ENCODE results near the gene ANKLE2. TPM values are rescaled to one million over a fixed set of nuclear protein-coding genes. Genes with fewer than 3 reads are reported as not detected.
A peak's percentile ranks its signal among the peaks of the same experiment; 100 is the strongest.

The ANKLE2 gene
- total RNA-seq, 1 experiment from 2014 or later = 80.3 TPM

- Histone ChIP-seq H2BK5ac (ENCODE audit: insufficient read length, low read length) (no peak overlapping the region), H2AK5ac (ENCODE audit: insufficient read length, low read length) (no peak overlapping the region), H3K9ac (ENCODE audit: extremely low read depth, insufficient read length, low read length) (no peak overlapping the region), H3K4me1 (ENCODE audit: insufficient read depth, low read length) (no peaks in the 10 kb centered on the region), H3K23me2 (ENCODE audit: insufficient read length, low read depth, low read length, poor library complexity, severe bottlenecking) (no peaks in the 10 kb centered on the region), H4K20me1 (ENCODE audit: control insufficient read depth, insufficient read depth, insufficient read length) (no peaks in the 10 kb centered on the region), H3T11ph (ENCODE audit: low read length) (no peak overlapping the region), H2BK20ac (ENCODE audit: low read depth, low read length, poor library complexity, severe bottlenecking) (no peak overlapping the region), H2BK12ac (ENCODE audit: insufficient read length, low read depth, low read length) (no peak overlapping the region), H3K14ac (ENCODE audit: insufficient read depth, low read length) (no peak overlapping the region), H2BK15ac (ENCODE audit: low read depth, low read length) (no peak overlapping the region), H3K56ac (ENCODE audit: insufficient read length, low read depth, low read length) (no peak overlapping the region), H3K23ac (ENCODE audit: insufficient read length, low read depth, low read length) (no peak overlapping the region), H3K27ac (ENCODE audit: insufficient read length, low read depth, low read length) (no peak overlapping the region), H4K8ac (replicated peaks; ENCODE audit: insufficient read length, low read depth, low read length) (no peak overlapping the region), H2BK120ac (ENCODE audit: low read depth, low read length, poor library complexity, severe bottlenecking) (no peak overlapping the region), H3K79me1 (ENCODE audit: insufficient read depth, low read depth, low read length, poor library complexity, severe bottlenecking) (no peaks in the 10 kb centered on the region), H3K18ac (ENCODE audit: insufficient read length, low read depth, low read length) (no peak overlapping the region), H3K9me3 (ENCODE audit: control insufficient read depth, low read depth, low read length) (no peaks in the 10 kb centered on the region), H3K79me2 (ENCODE audit: insufficient read depth, low read length) (no peaks in the 10 kb centered on the region), H3K4me2 (ENCODE audit: insufficient read depth, insufficient read length, low read length) (no peak overlapping the region), H4K91ac (ENCODE audit: insufficient read length, low read depth, low read length) (no peak overlapping the region), H3K4ac (ENCODE audit: low read depth, low read length) (no peak overlapping the region), H3K27me3 (ENCODE audit: insufficient read depth, low read length) (no peaks in the 10 kb centered on the region), H2AFZ (ENCODE audit: low read length) (no peak overlapping the region), H4K5ac (ENCODE audit: insufficient read length, low read depth, low read length) (no peak overlapping the region)
- no peak for DNase-seq
- TF ChIP-seq CTCF (conservative IDR thresholded peaks at IDR 0.05) = no peak
- Mint-ChIP-seq H3K27me3 (ENCODE audit: low read depth) (no peaks in the 10 kb centered on the region; the same call in 1 of the 2 replicates), H3K4me1 (no peaks in the 10 kb centered on the region), H3K36me3 (ENCODE audit: insufficient read depth in 1 of 3, low read depth in 3 of 3) (peaks cover 36 to 85% (median 68%) of the 10 kb centered on the region in 3 experiments; a peak in 6 of 7 replicates), H3K9me3 (no peaks in the 10 kb centered on the region), H3K4me3 (peak overlapping the region in 1 of 2 experiments; percentile 38; a peak in 1 of 5 replicates), H3K27ac (peak overlapping the region; percentile 44 to 79 (median 60); a peak in 4 of 7 replicates)
- WGBS (ENCODE audit: extremely low coverage, insufficient read length, low lambda C conversion rate) = no CpG with 5 or more reads among the region's 31 CpGs
These were observed 42.3 kb downstream of the ANKLE2 start for GRCh38 chr12:132719141-132719953.
